ENCODE data around the gene KLHL12. TPM values are rescaled to one million over a fixed set of nuclear protein-coding genes. Genes with fewer than 3 reads are reported as not detected.
A peak's percentile ranks its signal among the peaks of the same experiment; 100 is the strongest.

The KLHL12 gene
- total RNA-seq (2021; ENCODE audit: unreplicated experiment) (33.8 TPM), Bru-seq, nascent RNA (percentile 75 among the genes with signal in this experiment), BruChase-seq, experiment 1, labeled RNA remaining after a 6-hour chase (percentile 82 among the genes with signal in this experiment), BruChase-seq, experiment 2, labeled RNA remaining after a 2-hour chase (percentile 80 among the genes with signal in this experiment)
- polyA plus RNA-seq (2012) = 26.5 and 31.1 TPM in 2 replicates
- long read RNA-seq, transcript KLHL12-203 (12 exons, 3,359 nt) = major isoform, 53 of 72 reads
- long read RNA-seq, partial matches to known transcripts = 5 of 72 reads
- long read RNA-seq, other reads (novel, unspliced or antisense) = 14 of 72 reads

DNA sequence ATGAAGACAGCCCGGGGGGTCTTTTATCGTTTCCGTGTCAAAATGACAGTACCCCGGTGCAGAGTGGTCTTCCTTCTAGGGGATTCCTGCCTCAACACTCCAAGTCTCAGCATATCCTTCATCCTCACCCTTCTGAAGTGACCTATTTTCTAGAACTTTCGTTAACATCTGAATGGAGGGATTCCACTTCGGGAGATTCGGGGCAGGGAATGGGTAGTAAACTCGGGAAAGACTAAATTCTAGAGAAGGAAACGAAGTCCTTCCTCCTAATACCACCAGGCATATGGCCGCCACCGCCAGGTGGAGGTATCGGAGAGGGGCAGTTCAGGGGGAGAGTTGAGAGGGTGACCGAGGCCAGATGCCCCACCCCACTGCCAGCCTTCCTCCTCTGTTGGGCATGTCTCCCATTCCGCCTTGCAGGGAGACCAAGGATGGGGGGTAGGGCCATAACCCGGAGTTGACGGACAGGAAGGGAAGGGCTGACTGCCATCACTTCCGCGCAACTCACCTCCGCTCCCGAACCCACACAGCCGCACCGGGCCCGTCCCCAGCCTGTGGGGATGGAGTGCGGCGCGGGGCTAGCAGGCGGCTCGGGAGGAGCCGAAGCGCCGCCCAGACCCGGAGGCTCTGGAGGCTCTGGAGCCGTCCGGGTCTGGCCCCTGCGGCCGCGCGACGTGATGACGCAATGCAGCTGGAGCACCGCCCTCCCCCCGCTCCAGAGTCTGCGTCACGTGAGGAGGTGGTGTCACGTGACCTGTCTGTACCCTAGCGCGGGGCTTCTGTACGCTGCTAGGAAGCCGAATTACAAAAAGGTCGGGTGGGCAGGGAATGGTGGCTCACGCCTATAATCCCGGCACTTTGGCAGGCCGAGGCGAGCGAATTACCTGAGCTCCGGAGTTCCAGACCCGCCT is at the start of gene KLHL12:
Gene KLHL12 (minus strand): TSS at position 654 of the 911 bp plus-strand sequence. CDS start 2,072 bp downstream, outside the sequence.
- peaks cover 0 to 13% of the 10 kb centered on the region in 2 experiments; a peak in 1 of 4 replicates for H3K4me1 ChIP-seq (ENCODE audit: control insufficient read depth in 1 of 2, insufficient read depth in 2 of 2, low read length in 2 of 2)
- TF ChIP-seq, protein P1, sequence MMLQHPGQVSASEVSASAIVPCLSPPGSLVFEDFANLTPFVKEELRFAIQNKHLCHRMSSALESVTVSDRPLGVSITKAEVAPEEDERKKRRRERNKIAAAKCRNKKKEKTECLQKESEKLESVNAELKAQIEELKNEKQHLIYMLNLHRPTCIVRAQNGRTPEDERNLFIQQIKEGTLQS (IDR thresholded peaks at IDR 0.05) = no peak
- peak; percentile 70 for TF ChIP-seq SP1 (IDR thresholded peaks at IDR 0.05; ENCODE audit: low read depth)
- no peak for TF ChIP-seq ZNF274 (IDR thresholded peaks at IDR 0.05; ENCODE audit: low read depth, low read length)
- no peak for TF ChIP-seq EZH2 (IDR thresholded peaks at IDR 0.05)
- TF ChIP-seq CEBPB (IDR thresholded peaks at IDR 0.05; ENCODE audit: low read depth) = peak; percentile 92
- TF ChIP-seq, protein P2, sequence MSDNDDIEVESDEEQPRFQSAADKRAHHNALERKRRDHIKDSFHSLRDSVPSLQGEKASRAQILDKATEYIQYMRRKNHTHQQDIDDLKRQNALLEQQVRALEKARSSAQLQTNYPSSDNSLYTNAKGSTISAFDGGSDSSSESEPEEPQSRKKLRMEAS (IDR thresholded peaks at IDR 0.05) = peak; percentile 90
- TF ChIP-seq POLR2A (IDR thresholded peaks at IDR 0.05; ENCODE audit: borderline replicate concordance, extremely low read depth, insufficient read depth, insufficient read length) = peak; percentile 88
- no peak for TF ChIP-seq FOSL1 (IDR thresholded peaks at IDR 0.05; ENCODE audit: low read depth)
- TF ChIP-seq RAD21 (IDR thresholded peaks at IDR 0.05; ENCODE audit: low read depth) = peak; percentile 59
- TF ChIP-seq POLR2AphosphoS5 (IDR thresholded peaks at IDR 0.05; ENCODE audit: low read depth, low read length) = peak; percentile 99
- TF ChIP-seq, protein P3, sequence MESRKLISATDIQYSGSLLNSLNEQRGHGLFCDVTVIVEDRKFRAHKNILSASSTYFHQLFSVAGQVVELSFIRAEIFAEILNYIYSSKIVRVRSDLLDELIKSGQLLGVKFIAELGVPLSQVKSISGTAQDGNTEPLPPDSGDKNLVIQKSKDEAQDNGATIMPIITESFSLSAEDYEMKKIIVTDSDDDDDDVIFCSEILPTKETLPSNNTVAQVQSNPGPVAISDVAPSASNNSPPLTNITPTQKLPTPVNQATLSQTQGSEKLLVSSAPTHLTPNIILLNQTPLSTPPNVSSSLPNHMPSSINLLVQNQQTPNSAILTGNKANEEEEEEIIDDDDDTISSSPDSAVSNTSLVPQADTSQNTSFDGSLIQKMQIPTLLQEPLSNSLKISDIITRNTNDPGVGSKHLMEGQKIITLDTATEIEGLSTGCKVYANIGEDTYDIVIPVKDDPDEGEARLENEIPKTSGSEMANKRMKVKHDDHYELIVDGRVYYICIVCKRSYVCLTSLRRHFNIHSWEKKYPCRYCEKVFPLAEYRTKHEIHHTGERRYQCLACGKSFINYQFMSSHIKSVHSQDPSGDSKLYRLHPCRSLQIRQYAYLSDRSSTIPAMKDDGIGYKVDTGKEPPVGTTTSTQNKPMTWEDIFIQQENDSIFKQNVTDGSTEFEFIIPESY (IDR thresholded peaks at IDR 0.05; ENCODE audit: extremely low read depth, insufficient replicate concordance, low read length) = peak; percentile 37
- peak; percentile 43; the same call in 1 of the 2 replicates for TF ChIP-seq ZFX (IDR thresholded peaks at IDR 0.05)
- TF ChIP-seq, protein P4, sequence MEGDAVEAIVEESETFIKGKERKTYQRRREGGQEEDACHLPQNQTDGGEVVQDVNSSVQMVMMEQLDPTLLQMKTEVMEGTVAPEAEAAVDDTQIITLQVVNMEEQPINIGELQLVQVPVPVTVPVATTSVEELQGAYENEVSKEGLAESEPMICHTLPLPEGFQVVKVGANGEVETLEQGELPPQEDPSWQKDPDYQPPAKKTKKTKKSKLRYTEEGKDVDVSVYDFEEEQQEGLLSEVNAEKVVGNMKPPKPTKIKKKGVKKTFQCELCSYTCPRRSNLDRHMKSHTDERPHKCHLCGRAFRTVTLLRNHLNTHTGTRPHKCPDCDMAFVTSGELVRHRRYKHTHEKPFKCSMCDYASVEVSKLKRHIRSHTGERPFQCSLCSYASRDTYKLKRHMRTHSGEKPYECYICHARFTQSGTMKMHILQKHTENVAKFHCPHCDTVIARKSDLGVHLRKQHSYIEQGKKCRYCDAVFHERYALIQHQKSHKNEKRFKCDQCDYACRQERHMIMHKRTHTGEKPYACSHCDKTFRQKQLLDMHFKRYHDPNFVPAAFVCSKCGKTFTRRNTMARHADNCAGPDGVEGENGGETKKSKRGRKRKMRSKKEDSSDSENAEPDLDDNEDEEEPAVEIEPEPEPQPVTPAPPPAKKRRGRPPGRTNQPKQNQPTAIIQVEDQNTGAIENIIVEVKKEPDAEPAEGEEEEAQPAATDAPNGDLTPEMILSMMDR (IDR thresholded peaks at IDR 0.05 in 2 of 3, conservative IDR thresholded peaks at IDR 0.05 in 1 of 3; ENCODE audit: borderline replicate concordance in 1 of 3, insufficient read depth in 1 of 3, low read depth in 2 of 3, low read length in 2 of 3) = peak; percentile 63 to 79 (median 74); a peak in 5 of 6 replicates
- TF ChIP-seq SIN3A (IDR thresholded peaks at IDR 0.05; ENCODE audit: low read depth) = peak; percentile 56
- TF ChIP-seq YY1 (IDR thresholded peaks at IDR 0.05; ENCODE audit: extremely low read depth, insufficient replicate concordance, low read depth, low read length) = peak; percentile 70
- TF ChIP-seq TCF7L2 (IDR thresholded peaks at IDR 0.05; ENCODE audit: borderline replicate concordance, extremely low read depth, insufficient read depth, insufficient read length) = peak; percentile 45
- TF ChIP-seq SRF (IDR thresholded peaks at IDR 0.05; ENCODE audit: low read depth) = peak; percentile 86
- TF ChIP-seq ELF1 (IDR thresholded peaks at IDR 0.05; ENCODE audit: borderline replicate concordance, low read depth) = no peak
- peak; percentile 87; the same call in 1 of the 2 replicates for TF ChIP-seq CBX3 (IDR thresholded peaks at IDR 0.05; ENCODE audit: low read depth)
- TSS peak; percentile 69 for BruUV-seq (replicated peaks)

More for the DNA sequence above, at the start of gene KLHL12:
- ChIA-PET POLR2A (interaction anchor here (0.8 to 1.2 kb wide), 2 partner anchors 23 to 33 kb away, joined by 3 read pairs; no protein-coding TSS in a partner anchor), RAD21 (ENCODE audit: low non-redundant PET in 1 of 2, low total read pairs in 2 of 2, uncharacterized antibody in 2 of 2, unreplicated experiment in 2 of 2) (no interaction called here), CTCF (interaction anchor here (0.7 to 0.9 kb wide), 2 partner anchors 33 to 1697 kb away, joined by 4 to 5 read pairs; no protein-coding TSS in a partner anchor)
- peak within 1 kb of the TSS; percentile 86 for H3K9ac ChIP-seq (ENCODE audit: low read length)
- ATAC-seq (peak; percentile 97), DNase-seq (ENCODE audit: low read depth, low spot score) (peak; percentile 93)
- H3K9me3 ChIP-seq (ENCODE audit: control insufficient read depth in 1 of 2, insufficient read depth in 1 of 2, low read depth in 1 of 2, low read length in 2 of 2) = no peaks in the 10 kb centered on the region
- H3K27ac ChIP-seq (ENCODE audit: low read depth, low read length) = peak within 1 kb of the TSS; percentile 75
- H3K79me2 ChIP-seq (ENCODE audit: insufficient read depth, low read length) = peaks cover 18% of the 10 kb centered on the region
- intact Hi-C loops (cut with micrococcal nuclease) = loop anchor here (1.0 to 2.0 kb wide), 3 partner anchors 38 to 72 kb away; partner anchors contain the start of gene RABIF
- peaks cover 0 to 12% of the 10 kb centered on the region in 2 experiments; a peak in 1 of 4 replicates for H3K36me3 ChIP-seq (ENCODE audit: control insufficient read depth in 1 of 2, insufficient read depth in 2 of 2, low read length in 2 of 2)
- H3K9me2 ChIP-seq (ENCODE audit: insufficient read depth) = no peaks in the 10 kb centered on the region
- no peak within 1 kb of the TSS for H2AFZ ChIP-seq (ENCODE audit: low read depth, low read length, poor library complexity, severe bottlenecking)
- H3K27me3 ChIP-seq (ENCODE audit: insufficient read depth, low read length) = no peaks in the 10 kb centered on the region
- peak within 1 kb of the TSS; percentile 93 to 95 for H3K4me3 ChIP-seq (replicated peaks in 1 of 2; ENCODE audit: low read depth in 1 of 2, low read length in 2 of 2)
- no peaks in the 10 kb centered on the region for H4K20me1 ChIP-seq (ENCODE audit: insufficient read depth)
- peak within 1 kb of the TSS; percentile 91 for H3K4me2 ChIP-seq (ENCODE audit: low read length)
